ENCODE data around the gene TMEM18.

Gene TMEM18

DNA sequence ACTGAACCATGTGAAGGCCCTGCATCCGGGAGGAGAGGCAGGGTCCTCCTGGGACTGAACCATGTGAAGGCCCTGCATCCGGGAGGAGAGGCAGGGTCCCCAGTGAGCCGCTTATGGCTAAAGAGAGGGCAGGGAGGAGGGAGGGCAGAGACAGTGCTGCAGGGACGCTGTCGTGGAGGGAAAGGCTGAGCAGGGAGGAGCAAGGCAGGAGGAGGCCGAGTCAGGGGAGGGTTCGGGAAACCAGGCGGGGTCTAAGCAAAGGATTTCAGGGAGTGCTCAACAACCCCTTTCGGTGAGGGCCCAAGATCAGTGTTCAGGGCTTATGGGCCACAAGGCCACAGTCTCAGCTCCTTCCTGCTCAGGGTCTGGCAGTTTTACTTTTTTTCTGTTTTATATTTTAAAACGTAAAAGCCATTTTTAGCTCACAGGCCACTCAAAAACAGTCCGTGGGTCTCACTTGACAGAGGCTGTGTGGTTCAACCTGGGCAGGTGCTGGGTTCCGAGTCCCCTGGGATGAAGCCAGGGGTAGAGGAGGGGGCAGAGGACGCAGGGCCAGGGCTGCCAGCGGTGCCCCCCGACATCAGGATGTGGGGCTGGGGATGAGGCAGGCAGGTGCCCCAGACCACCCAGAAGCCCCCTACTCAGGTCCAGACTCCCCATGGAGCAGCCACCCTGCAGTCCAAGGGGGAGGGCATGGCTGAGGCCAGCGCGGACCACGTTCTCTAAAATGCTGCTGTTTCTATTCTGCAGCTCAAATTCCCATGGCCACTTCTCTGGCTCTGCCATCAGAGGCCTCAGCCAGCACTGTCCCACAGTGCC, 5.2 kb downstream of the TMEM18 start:
- no peak for DNase-seq

- DNase-seq, result no peak
These were observed 6.1 kb downstream of the TMEM18 start for GRCh38 chr2:671072-671471.

GRCh38 chr2:670637-671036, 6.6 kb downstream of the TMEM18 start:
- DNase-seq, result no peak

- DNase-seq, result no peak
These were observed 7.9 kb downstream of the TMEM18 start for GRCh38 chr2:669323-669722.

GRCh38 chr2:668000-668398, 9.2 kb downstream of the TMEM18 start:
- DNase-seq, result no peak

- DNase-seq, result no peak
These were observed 9.7 kb downstream of the TMEM18 start for GRCh38 chr2:667332-667999.

DNA sequence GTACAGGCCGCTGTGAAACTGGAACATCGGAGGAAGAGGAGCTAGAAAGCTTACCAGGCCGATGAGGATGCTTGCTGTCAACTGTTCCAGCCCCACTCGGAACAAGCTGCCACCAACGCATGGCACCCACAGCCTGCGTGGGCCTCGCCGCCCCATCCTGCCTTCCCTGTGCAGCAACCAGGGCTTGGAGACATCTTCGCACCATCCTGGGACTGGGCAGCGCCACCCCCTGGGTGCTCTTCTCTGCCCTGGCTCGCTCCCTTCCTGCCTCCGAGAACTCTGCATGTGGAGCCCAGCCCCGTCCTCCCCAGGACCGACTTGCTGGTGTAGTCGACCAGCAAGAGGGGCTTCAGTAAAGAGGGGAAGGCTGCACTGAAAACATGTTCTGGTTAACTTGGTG, 10.8 kb downstream of the TMEM18 start:
- no peak for DNase-seq

- no peak for DNase-seq
These were observed 11.7 kb downstream of the TMEM18 start for GRCh38 chr2:665340-666073.

DNA sequence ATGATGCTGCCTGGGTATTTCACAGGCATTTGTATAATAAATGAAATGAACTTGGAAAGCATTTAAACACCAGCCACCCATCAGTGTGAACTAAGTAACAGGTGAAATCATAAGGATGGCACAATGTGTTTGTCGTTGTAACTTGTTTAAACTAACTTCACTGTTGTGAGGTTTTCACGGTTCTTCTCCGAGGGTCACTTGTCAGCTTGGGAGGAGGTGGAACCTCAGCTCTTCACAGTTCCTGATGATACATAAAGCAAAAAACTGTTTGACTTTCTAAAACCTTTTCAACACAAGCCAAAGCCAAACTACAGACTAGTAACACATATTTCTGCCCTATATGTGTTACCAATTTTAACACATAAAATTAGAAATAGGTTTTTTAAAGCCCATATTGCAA, 13.1 kb downstream of the TMEM18 start:
- DNase-seq, result no peak

DNA sequence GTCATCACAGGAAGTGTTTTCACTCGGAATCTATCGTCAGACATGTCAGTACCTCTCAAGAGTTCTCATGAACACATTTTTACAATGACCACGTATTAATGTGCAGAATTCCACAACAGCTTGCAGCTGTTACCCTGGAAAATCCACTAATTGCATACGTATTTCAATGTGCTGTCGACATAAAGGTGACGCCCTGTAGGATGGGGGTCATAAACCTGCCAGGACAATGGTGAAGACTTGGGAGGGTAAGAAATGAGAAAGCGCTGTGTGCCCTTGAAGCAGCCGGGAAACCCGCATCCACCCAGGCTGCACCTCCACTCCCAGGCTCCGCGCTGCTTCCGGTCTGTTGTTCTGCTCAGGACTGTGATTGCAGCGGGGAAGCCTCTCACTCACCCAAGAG, 14.0 kb downstream of the TMEM18 start:
- no peak for DNase-seq

DNA sequence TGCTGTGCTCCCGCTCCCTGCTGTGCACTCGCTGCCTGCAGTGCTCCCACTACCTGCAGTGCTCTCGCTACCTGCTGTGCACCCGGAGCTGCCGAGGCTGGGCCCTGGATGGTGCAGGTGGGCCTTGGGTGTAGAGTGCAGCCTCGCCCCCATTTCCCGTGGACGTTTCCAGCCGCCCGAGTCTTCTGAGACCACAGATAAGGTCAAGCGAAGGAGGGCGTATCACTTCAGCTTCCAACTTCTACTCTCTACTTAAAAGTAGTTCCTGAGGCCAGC, 15.9 kb downstream of the TMEM18 start:
- no peak for DNase-seq

- DNase-seq, result no peak
These were observed 16.4 kb downstream of the TMEM18 start for GRCh38 chr2:660586-661359.

- DNase-seq, result no peak
These were observed 17.2 kb downstream of the TMEM18 start for GRCh38 chr2:660029-660428.

- DNase-seq, result peak; percentile 13
These were observed 18.8 kb downstream of the TMEM18 start for GRCh38 chr2:658426-658825.

- DNase-seq, result peak; percentile 3
These were observed 19.4 kb downstream of the TMEM18 start for GRCh38 chr2:657766-658165.

GRCh38 chr2:656676-657075, 20.5 kb downstream of the TMEM18 start:
- DNase-seq, result peak; percentile 22

GRCh38 chr2:655626-656025, 21.6 kb downstream of the TMEM18 start:
- peak; percentile 21 for DNase-seq

- peak; percentile 16 for DNase-seq
These were observed 22.3 kb downstream of the TMEM18 start for GRCh38 chr2:654896-655295.

DNA sequence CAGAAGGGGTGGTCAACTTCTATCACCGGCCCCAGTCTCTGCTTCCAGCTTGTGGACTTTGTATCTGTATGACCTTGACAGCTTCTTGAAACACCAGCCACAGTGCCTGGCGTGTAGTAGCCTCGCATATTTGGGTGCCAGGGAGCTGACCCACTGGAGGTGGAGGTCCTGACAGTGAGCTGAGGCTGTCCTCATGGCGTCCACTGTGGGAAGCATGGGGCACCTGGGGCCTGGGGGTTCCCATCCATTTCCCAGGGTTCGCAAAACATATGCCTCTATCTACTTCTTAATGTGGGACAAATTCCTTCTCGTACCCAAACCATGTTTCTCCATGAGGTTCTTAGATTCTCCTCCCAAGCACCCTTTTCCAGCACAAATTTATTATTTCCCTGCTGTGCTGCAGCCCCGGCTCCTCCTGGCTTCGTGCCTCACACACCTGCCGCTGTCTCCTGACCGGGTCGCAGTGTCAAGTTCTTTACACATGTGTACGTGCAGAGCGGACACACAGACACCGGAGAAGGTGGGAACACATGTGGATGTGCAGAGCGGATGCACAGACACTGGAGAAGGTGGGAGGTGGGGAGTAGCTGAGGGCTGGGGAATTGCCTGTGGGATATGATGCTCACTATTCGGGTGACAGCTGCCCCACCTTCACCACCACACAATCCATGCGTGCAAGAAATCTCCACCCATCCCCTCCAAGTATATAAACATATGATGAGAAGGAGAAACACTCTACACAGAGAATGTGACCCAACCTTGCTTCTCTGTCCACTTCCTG, 23.4 kb downstream of the TMEM18 start:
- no peak for DNase-seq

- no peak for DNase-seq
These were observed 24.2 kb downstream of the TMEM18 start for GRCh38 chr2:652881-653480.

DNA sequence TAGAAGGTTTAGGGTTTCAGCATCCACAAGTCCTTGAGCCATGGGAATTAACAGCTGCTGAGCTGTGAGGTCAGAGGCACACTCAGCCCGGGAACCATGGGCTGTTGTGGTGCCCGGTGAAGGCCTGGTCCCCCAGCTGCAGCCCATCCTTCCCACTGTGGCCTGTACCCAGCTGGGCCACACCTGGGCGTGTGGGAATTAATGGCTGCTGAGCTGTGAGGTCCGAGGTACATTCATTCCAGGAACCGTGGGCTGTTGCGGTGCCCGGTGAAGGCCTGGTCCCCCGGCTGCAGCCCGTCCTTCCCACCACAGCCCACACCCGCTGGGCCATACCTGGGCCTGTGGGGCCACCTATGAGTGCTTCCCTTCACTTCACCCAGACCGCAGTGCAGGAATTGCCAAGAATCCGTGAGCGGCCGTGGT, 25.2 kb downstream of the TMEM18 start:
- DNase-seq, result no peak
